DND-41 (cell line): ENCODE results near the gene DDIT3.

Experiments
- CTCF ChIP-seq: IDR thresholded peaks from 2 replicates; pipeline ENCODE4 v1.5.1; 2012; ENCODE audit warnings: borderline replicate concordance, low read length, moderate library complexity, mild to moderate bottlenecking; ENCODE audit not compliant: poor library complexity, severe bottlenecking; ENCODE audit errors: extremely low read depth
- EZH2 ChIP-seq: IDR thresholded peaks from 3 replicates; pipeline ENCODE4 v1.6.1; 2012; ENCODE audit warnings: borderline replicate concordance, low read depth, mild to moderate bottlenecking, moderate library complexity, low read length, inconsistent platforms; ENCODE audit not compliant: severe bottlenecking

DNA sequence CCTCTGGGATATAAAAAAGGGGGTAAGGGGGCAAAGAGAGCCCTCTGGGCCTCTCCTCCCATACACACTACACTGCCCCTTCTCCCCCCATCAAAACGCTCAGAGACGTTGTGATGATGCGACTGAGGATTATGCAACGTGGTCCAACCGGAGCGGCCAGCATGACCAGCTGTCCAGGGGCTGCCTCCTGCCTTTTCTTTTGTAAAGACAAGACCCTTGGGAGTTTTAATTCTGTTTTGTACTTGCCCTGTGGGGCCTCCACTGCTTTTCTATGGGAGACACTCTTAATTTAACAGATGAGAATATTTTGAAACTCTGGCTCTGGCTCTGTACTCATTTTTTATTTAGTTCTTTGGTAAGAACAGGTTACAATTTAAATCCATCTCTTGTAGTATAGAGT lies 9.5 kb upstream of the DDIT3 start:
- TF ChIP-seq CTCF (no peak), EZH2 (no peak)
